CD4-positive, alpha-beta T cell treated with Interleukin-1 beta for 1 hour (primary cell): Measurements from ENCODE around the gene TESMIN.

Experiments
- DNase-seq, 2 donors: peaks; one replicate each; pipeline ENCODE4 v3.0.0-alpha.2; 2020 to 2022

Gene TESMIN

GRCh38 chr11:68680541-68681231 is 70.6 kb downstream of the TESMIN start:
- DNase-seq: no peak

GRCh38 chr11:68678031-68678441 is 73.3 kb downstream of the TESMIN start:
- no peak for DNase-seq

- no peak for DNase-seq
These were observed 73.9 kb downstream of the TESMIN start for GRCh38 chr11:68677432-68677831.

GRCh38 chr11:68674461-68674860 is 76.9 kb downstream of the TESMIN start:
- DNase-seq: no peak

- DNase-seq: no peak
These were observed 77.3 kb downstream of the TESMIN start for GRCh38 chr11:68673991-68674390.

GRCh38 chr11:68673306-68673945 is 77.9 kb downstream of the TESMIN start:
- DNase-seq: no peak

GRCh38 chr11:68670208-68670992 is 80.9 kb downstream of the TESMIN start:
- no peak for DNase-seq

GRCh38 chr11:68669301-68670090 is 81.8 kb downstream of the TESMIN start:
- DNase-seq: no peak

- no peak for DNase-seq
These were observed 83.5 kb downstream of the TESMIN start for GRCh38 chr11:68667511-68668500.

- DNase-seq: no peak
These were observed 84.5 kb downstream of the TESMIN start for GRCh38 chr11:68666849-68667248.

GRCh38 chr11:68665436-68665835 is 85.9 kb downstream of the TESMIN start:
- DNase-seq: no peak

- no peak for DNase-seq
These were observed 86.4 kb downstream of the TESMIN start for GRCh38 chr11:68664906-68665305.

GRCh38 chr11:68664141-68664540 is 87.2 kb downstream of the TESMIN start:
- DNase-seq: no peak

- no peak for DNase-seq
These were observed 87.8 kb downstream of the TESMIN start for GRCh38 chr11:68663482-68664010.

- DNase-seq: no peak
These were observed 89.4 kb downstream of the TESMIN start for GRCh38 chr11:68661697-68662603.

- DNase-seq: no peak
These were observed 90.3 kb downstream of the TESMIN start for GRCh38 chr11:68661014-68661413.

- DNase-seq: no peak
These were observed 91.1 kb downstream of the TESMIN start for GRCh38 chr11:68660066-68660810.

GRCh38 chr11:68659158-68659921 is 92.0 kb downstream of the TESMIN start:
- no peak for DNase-seq

GRCh38 chr11:68658661-68659060 is 92.7 kb downstream of the TESMIN start:
- no peak for DNase-seq
